Colonic mucosa (tissue), 4 donors: ENCODE measurements around the gene OR4D2. TPM values are rescaled to one million over a fixed set of nuclear protein-coding genes. Genes with fewer than 3 reads are reported as not detected.

Experiments used
- DNase-seq: peaks from one replicate; pipeline ENCODE4 v3.0.0-alpha.2; 2020
- H3K27ac ChIP-seq: fragments of 200-600 bp; one replicate; pipeline ENCODE4 v1.8.0; 2021
- H3K27me3 ChIP-seq: fragments of 200-600 bp; one replicate; pipeline ENCODE4 v1.8.0; 2021
- H3K36me3 ChIP-seq: fragments of 200-600 bp; one replicate; pipeline ENCODE4 v1.8.0; 2021
- H3K4me1 ChIP-seq: fragments of 200-600 bp; one replicate; pipeline ENCODE4 v1.8.0; 2021; ENCODE audit warnings: mild to moderate bottlenecking
- H3K4me3 ChIP-seq: fragments of 200-600 bp; one replicate; pipeline ENCODE4 v1.8.0; 2021
- H3K9ac ChIP-seq, 2 donors: one replicate each; pipeline ENCODE4 v1.7.0; 2013; ENCODE audit warnings: control low read depth in 2 of 2, low read depth in 2 of 2, low read length in 2 of 2
- H3K9me3 ChIP-seq: fragments of 200-600 bp; one replicate; pipeline ENCODE4 v1.8.0; 2021
- intact Hi-C: fragments of 100-400 bp; cut with DNase I; formaldehyde crosslinking; loops from one replicate; pipeline ENCODE4 v1.14.1; 2022
- total RNA-seq, 2 donors: library from RNA; stranded (reverse); fragmentation: NEBNext Ultra II Directional in 1 of 2; extraction: Animal tissue kit (Norgen Biotek cat#: 25700) in 1 of 2; gene quantifications; one replicate each; pipeline ENCODE4 v1.2.1, GENCODE V29; 2021
- TF ChIP-seq, protein P1 (sequence below): fragments of 200-600 bp; IDR thresholded peaks from one replicate; pipeline ENCODE4 v1.8.0; 2022; ENCODE audit warnings: antibody characterized with exemption, mild to moderate bottlenecking
- donor health status: healthy.
- donor health status: DM: no; HTN: no; CAD: no.
- donor health status: DM: no; HTN: no; CAD: no.

The OR4D2 gene
- total RNA-seq, 2 donors from 2014 or later, result not detected

GRCh38 chr17:58156839-58157803 is 9.7 kb upstream of the OR4D2 start:
- H3K9ac ChIP-seq, result no peak overlapping the region
- TF ChIP-seq, protein P1, sequence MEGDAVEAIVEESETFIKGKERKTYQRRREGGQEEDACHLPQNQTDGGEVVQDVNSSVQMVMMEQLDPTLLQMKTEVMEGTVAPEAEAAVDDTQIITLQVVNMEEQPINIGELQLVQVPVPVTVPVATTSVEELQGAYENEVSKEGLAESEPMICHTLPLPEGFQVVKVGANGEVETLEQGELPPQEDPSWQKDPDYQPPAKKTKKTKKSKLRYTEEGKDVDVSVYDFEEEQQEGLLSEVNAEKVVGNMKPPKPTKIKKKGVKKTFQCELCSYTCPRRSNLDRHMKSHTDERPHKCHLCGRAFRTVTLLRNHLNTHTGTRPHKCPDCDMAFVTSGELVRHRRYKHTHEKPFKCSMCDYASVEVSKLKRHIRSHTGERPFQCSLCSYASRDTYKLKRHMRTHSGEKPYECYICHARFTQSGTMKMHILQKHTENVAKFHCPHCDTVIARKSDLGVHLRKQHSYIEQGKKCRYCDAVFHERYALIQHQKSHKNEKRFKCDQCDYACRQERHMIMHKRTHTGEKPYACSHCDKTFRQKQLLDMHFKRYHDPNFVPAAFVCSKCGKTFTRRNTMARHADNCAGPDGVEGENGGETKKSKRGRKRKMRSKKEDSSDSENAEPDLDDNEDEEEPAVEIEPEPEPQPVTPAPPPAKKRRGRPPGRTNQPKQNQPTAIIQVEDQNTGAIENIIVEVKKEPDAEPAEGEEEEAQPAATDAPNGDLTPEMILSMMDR, result no peak
- H3K4me1 ChIP-seq, result no peaks in the 10 kb centered on the region
- no peak overlapping the region for H3K27ac ChIP-seq
- H3K9me3 ChIP-seq, result no peaks in the 10 kb centered on the region
- H3K4me3 ChIP-seq, result peak overlapping the region; percentile 29
- DNase-seq, result peak; percentile 17
- intact Hi-C loops, result no loop called here
- H3K27me3 ChIP-seq, result peaks cover 28% of the 10 kb centered on the region
- H3K36me3 ChIP-seq, result no peaks in the 10 kb centered on the region

DNA sequence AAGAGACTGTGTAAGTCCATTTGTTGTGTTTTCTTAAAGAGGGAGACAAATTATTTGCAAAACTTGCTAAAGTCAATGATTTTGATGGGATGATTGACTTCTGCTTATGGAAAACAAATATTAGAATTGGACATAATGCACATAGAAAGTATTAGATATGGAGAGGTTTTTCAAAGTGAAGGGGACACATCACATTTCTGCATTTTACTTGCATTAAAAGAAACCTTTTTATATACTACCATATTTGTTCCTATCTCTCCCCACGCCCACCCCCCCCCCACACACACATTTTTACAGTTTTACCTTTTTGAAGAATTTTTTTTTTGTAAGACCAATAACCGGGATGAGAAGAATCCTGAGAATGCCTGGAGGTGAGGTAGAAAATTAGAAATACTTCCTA is 8.6 kb upstream of the OR4D2 start:
- peaks cover 28% of the 10 kb centered on the region for H3K27me3 ChIP-seq
- no peaks in the 10 kb centered on the region for H3K9me3 ChIP-seq
- no peak overlapping the region for H3K27ac ChIP-seq
- TF ChIP-seq, protein P1, result no peak
- H3K36me3 ChIP-seq, result no peaks in the 10 kb centered on the region
- no peak for DNase-seq
- no peak overlapping the region for H3K9ac ChIP-seq
- H3K4me1 ChIP-seq, result no peaks in the 10 kb centered on the region
- no peak overlapping the region for H3K4me3 ChIP-seq
- intact Hi-C loops, result no loop called here

GRCh38 chr17:58161566-58161965 is 5.2 kb upstream of the OR4D2 start:
- Histone ChIP-seq H3K27ac (no peak overlapping the region), H3K9me3 (no peaks in the 10 kb centered on the region), H3K4me1 (no peaks in the 10 kb centered on the region), H3K27me3 (peaks cover 25% of the 10 kb centered on the region), H3K9ac (no peak overlapping the region), H3K36me3 (no peaks in the 10 kb centered on the region), H3K4me3 (no peak overlapping the region)
- TF ChIP-seq, protein P1, result no peak
- DNase-seq, result no peak
- intact Hi-C loops, result no loop called here

GRCh38 chr17:58165981-58166380 is 801 bp upstream of the OR4D2 start:
- no peaks in the 10 kb centered on the region for H3K27me3 ChIP-seq
- TF ChIP-seq, protein P1, result no peak
- no peak overlapping the region for H3K27ac ChIP-seq
- DNase-seq, result no peak
- H3K9me3 ChIP-seq, result no peaks in the 10 kb centered on the region
- no peaks in the 10 kb centered on the region for H3K4me1 ChIP-seq
- intact Hi-C loops, result no loop called here
- no peaks in the 10 kb centered on the region for H3K36me3 ChIP-seq
- H3K9ac ChIP-seq, result no peak overlapping the region
- H3K4me3 ChIP-seq, result no peak overlapping the region

GRCh38 chr17:58170622-58171021 is 3.8 kb downstream of the OR4D2 start:
- intact Hi-C loops, result no loop called here
- TF ChIP-seq, protein P1, result no peak

More at GRCh38 chr17:58170622-58171021, 3.8 kb downstream of the OR4D2 start:
- H3K4me3 ChIP-seq, result no peak overlapping the region
- H3K9me3 ChIP-seq, result no peaks in the 10 kb centered on the region
- H3K9ac ChIP-seq, result no peak overlapping the region
- no peak overlapping the region for H3K27ac ChIP-seq
- no peaks in the 10 kb centered on the region for H3K27me3 ChIP-seq
- H3K4me1 ChIP-seq, result no peaks in the 10 kb centered on the region
- H3K36me3 ChIP-seq, result no peaks in the 10 kb centered on the region
- DNase-seq, result no peak
